Kidney tubule cell (primary cell): Measurements from ENCODE around the gene CSTA.

Source experiments
- DNase-seq: peaks from one replicate; pipeline ENCODE4 v3.0.0-alpha.2; 2018; ENCODE audit warnings: low spot score

The CSTA gene, protein sequence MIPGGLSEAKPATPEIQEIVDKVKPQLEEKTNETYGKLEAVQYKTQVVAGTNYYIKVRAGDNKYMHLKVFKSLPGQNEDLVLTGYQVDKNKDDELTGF

DNA sequence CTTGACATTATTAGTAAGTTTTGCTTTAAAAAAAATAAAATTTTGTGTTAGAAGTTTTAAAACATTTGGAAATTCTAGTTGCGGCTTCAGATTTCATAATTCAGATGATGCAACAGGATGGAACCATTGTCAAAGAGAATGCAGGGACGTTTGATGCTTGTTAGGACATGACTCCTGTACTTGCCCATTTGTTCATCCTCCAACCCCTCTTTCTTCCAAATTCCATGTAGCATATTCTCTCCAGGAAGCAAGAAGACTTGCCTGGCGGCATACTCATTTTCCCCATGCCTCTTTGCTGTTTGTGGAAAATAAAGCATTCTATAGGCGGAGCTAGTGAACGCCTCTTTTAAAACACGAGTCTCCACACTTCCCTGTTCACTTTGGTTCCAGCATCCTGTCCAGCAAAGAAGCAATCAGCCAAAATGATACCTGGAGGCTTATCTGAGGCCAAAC, at the start of gene CSTA:
Gene CSTA, plus strand, starts transcription at position 378 of the 453 bp plus-strand sequence. Its CDS starts 45 bp downstream, at position 423.
- DNase-seq = no peak

DNA sequence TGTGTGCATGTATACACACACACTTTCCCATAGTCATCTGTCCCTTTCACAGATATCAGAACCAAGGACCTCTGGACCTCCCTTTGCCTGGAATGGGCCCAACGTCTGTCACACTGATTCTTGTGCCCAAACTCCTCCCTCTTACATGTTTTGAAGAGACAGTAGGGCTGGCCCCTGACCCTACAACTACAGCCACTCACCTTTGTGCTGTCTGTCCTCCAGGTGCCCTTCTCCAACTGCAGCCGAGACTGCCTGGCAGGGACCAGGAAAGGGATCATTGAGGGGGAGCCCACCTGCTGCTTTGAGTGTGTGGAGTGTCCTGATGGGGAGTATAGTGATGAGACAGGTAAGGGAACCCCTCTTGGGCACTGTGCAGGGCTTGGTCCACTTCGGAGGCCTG, 43.2 kb upstream of the CSTA start:
- no peak for DNase-seq

DNA sequence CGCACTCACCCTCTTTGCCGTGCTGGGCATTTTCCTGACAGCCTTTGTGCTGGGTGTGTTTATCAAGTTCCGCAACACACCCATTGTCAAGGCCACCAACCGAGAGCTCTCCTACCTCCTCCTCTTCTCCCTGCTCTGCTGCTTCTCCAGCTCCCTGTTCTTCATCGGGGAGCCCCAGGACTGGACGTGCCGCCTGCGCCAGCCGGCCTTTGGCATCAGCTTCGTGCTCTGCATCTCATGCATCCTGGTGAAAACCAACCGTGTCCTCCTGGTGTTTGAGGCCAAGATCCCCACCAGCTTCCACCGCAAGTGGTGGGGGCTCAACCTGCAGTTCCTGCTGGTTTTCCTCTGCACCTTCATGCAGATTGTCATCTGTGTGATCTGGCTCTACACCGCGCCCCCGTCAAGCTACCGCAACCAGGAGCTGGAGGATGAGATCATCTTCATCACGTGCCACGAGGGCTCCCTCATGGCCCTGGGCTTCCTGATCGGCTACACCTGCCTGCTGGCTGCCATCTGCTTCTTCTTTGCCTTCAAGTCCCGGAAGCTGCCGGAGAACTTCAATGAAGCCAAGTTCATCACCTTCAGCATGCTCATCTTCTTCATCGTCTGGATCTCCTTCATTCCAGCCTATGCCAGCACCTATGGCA, 41.1 kb upstream of the CSTA start:
- no peak for DNase-seq

DNA sequence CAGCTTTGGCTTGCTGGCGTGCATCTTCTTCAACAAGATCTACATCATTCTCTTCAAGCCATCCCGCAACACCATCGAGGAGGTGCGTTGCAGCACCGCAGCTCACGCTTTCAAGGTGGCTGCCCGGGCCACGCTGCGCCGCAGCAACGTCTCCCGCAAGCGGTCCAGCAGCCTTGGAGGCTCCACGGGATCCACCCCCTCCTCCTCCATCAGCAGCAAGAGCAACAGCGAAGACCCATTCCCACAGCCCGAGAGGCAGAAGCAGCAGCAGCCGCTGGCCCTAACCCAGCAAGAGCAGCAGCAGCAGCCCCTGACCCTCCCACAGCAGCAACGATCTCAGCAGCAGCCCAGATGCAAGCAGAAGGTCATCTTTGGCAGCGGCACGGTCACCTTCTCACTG, 40.6 kb upstream of the CSTA start:
- no peak for DNase-seq

DNA sequence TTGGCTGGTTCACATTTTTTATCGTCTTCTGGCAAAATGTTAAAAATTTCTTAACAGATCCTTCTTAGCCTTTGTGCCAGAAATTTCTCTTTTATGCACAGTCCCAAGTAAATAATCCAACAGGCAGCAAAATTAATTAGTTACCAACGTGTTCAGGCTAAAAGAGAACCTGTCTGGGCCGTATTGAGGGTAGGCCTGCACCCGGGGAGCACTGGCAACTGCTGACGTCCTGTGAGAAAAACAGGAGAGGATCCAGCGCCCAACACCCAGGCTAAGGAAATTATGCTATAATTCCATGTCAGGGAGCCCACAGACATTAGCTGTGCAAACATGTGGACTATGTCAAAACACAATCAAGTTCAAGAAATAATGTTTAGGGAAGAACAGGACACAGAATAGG, 30.7 kb upstream of the CSTA start:
- no peak for DNase-seq

DNA sequence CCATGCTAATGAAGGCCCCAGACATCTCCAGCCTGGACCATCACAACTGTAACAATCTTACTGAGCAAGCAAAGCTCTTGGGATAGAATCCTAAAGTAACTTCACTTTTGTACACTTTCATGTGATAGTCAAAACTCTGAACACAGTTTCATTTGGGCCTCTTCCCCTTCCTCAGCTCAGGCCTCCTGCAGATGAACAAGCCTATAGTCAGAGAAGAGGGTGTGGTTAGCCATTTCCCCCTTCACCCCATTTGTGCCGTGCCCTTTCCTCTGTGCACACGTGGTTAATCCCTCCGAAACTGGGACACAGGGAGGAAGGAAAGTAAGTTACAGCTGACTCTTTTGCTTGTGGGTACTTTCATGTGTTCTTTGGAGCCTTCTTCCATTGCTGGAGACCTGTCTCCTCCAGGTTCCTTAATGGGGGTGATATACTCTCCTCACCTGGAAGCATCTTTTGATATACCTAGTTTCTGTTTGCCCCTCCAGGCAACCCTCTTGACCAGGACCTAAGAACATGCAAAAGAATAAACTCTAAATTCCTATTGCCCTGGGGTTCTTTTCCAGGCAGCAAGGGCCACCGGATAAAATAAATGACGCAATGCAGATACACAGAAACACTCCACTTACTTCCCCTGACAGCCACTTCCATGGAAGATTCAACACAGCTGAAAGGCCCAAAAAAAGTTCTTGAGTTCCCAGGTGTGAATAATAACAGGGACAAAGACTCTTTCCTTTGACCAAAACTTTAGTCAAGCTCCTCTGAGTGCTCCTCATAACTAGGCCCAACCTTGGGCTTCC, 29.6 kb upstream of the CSTA start:
- no peak for DNase-seq

DNA sequence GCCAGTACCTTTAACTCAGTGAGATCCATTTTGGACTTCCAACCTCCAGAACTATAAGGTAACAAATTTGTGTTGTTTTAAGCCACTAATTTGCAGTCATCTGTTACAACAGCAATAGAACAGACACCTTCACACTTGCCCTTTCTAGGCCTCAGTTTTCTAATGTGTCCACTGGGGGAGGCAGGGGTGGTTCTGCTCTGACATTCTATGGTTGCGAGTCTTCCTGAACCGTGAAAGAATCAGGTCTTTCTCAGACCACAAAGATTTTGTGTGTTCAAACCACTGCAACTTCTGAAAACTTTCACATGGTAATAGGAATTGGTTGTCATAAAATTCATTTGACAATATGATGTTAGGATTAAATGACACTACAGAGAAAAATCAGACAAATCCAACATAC, 26.8 kb upstream of the CSTA start:
- peak; percentile 14 for DNase-seq

DNA sequence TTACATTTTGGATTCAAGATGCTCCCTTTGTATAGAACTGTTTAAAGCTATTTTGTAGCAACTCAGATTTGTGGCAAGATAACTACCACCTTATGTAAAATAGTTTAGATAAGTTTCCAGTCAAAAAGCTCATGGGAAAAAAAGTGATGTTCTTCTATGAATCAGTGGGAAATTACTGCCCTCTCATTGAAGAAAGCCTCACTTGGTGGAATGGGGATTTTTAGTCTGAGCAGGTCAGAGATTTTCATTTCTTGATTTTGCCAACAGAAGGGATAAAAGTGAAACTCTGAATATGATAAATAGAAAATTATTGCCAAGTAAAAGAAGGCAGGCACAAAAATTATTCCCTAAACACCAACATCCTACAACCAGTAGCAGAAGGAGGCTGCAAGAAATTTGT, 25.8 kb upstream of the CSTA start:
- DNase-seq = no peak

DNA sequence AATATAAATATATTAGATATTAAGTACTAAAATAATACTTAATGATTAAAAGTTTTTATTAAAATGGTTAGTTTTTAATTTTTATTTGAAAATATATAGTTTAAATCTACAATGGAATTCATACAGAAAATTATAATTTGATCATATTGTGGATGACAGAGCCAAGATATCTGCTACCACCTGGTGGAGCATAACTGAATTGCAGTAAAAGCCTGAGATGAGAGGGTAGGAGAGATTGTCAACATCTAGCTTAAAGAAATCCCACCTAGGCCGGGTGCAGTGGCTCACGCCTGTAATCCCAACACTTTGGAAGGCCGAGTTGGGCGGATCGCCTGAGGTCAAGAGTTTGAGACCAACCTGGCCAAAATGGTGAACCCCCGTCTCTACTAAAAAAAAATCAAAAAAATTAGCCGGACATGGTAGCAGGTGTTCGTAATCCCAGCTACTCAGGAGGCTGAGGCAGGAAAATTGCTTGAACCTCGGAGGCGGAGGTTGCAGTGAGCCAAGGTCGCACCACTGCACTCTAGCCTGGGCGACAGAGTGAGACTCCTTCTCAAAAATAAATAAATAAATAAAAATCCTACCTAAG, 25.1 kb upstream of the CSTA start:
- DNase-seq = peak; percentile 33

DNA sequence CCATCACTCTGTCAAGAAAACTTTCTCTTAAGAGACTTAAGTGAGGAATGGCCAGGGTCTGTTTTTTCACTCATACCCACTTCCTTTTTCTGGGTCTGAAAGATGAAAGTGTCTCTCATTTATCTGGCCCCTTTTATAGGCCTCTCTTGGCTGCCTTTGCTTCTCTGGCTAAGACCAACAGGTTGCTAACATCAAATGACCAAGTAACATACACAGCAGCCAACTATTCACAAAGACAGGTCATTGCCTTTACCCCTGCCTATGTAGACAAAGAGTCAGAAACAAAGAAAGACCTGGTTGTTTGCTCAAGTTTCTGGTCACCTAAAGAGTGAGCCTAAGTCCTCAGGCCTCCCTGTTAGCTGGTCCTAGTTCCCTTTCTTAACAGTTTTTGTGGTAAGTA, 24.0 kb upstream of the CSTA start:
- DNase-seq = no peak

DNA sequence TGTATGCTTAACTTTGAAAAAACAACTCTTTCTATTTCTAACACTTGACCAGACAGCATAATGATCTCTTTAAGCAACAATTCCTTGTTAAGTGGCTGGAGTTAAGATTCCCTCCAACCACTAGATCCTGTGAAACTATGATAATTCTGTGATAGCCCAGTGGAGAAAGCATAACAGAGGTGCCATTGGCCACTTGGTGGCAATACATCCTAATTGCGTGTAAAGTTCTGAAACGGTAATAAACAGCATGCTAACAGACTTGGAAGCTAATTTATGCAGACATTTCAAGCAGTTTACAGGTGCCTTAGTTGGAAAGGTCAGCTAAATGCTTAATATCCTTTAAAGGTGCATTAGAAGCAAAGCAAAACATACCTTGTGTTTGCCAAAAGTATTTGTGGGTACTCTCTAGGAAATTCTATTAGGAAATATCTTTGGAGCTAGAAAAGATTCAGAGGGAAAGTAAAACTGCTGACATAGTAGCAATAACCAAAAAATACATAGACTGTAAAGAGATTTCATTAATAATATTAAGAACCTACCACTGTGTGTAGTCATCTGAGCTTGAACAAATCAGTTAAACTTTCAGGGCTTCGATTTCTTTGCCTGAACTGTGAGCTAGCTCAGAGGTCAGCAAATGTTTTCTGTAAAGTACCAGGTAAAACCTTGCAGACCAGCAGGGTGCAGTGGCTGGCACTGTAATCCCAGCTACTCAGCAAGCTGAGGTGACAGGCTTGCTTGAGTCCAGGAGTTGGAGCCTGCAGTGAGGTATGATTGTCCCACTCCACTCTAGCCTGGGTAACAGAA, 19.0 kb upstream of the CSTA start:
- peak; percentile 38 for DNase-seq

DNA sequence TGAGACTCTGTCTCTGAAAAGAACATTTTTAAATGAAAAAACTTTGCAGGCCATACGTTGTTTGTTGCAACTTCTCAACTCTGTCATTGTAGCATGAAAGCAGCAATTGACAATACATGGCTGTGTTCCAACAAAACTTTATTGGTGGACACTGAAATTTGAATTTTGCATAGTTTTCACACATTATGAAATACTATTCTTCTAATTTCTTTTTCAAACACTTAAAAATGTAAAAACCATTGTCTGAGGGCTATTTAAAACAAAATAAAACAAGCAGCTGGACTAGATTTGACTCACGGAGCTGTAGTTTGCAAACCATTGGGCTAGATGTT, 18.5 kb upstream of the CSTA start:
- no peak for DNase-seq

DNA sequence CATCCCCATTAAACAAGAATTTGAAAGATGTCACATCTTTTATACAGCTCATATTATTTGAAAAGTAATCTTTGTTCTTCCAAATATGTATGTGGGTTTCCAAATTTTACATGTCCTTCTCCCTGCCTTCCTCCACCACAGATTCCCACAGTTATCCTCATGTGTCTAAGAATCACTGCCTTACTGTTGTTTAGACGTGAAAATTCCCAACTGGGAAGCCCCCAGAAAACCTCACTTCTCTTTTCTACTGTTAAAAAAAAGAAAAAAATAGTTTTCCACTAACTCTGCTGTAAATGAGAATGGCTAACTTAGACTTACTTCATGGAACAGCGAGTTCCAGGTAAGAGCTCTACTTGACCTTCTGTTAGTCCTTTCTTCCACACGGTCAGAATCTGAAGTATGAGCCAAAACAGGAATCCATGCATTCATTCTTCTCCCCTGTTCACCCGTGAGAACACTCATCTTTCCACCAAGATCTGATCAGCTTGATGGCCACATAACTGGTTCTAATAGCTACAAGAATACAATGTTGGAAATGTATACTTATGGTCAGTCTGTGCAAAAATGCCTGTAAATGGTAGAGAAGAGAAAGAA, 17.9 kb upstream of the CSTA start:
- no peak for DNase-seq

DNA sequence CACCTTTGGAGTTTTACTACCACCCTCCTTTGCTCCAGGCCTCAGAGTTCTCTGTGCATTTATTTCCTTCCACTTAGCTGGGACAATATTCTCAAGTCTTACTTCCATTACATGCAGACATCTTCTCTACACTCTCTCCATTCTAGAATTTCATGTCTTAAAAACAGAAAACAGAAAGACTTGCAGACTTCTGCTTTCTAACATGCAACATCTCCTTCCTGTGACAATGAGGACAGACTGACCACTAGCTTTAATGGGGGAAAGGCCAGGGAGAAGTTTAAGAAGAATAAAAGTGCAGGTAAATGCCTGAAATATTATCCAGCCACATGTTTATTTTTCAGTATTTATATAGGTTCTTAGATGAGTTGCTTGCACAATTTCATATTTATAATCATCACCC, 17.1 kb upstream of the CSTA start:
- no peak for DNase-seq

DNA sequence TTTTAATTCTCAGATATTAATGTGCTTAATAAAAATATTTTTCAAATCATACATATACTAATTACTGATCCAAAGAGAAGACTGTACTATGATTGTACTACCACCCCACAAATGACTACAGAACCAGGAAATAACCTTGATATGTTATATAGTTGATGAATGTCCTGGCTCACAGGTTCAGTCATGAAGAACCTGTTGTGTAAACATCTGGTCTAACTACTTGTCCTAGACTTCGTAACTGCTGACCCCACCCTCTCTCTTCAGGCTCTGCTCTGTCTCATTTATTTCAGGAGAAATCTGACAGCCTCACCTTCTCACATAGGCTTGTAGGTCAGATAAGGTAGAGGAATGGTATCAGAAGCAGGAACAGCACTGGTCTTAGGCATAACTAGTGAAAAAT, 14.7 kb upstream of the CSTA start:
- DNase-seq = peak; percentile 64

DNA sequence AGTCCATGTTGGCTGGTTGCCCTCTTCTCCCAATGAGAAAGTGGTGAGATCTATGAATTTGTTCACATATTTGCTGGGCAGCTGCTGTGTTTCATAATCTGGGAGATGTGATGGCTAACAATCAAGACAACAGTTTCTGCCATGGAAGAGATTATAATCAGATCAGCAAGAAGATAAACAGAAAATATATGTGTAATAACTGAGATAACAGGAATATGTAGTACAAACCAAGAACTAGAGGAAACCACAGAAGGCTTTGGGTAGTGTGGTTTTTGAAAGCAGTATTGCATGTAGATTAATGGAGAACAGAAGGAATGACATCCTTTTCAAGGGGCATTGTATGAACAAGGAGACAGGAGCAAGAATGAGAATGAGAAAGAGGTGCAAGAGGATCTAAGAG, 12.2 kb upstream of the CSTA start:
- no peak for DNase-seq

DNA sequence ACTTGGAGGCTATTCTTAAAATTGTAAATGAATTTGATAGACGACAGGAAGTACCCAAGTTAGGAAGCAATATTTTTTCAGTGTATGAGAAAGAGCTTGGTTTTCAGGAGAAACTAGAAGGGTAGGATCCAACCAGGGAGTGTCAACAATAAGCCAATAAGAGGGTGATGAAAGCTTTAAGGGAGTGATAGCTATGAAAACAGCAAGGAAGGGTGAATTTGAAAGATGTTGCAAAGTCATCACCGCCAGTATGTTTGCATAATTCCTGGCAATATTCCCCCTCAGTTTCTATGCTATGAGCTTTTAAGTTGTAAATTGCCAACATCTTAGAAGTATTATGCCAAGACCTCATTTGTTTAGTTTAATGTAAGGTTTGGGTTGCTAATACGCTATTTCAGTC, 11.8 kb upstream of the CSTA start:
- no peak for DNase-seq

DNA sequence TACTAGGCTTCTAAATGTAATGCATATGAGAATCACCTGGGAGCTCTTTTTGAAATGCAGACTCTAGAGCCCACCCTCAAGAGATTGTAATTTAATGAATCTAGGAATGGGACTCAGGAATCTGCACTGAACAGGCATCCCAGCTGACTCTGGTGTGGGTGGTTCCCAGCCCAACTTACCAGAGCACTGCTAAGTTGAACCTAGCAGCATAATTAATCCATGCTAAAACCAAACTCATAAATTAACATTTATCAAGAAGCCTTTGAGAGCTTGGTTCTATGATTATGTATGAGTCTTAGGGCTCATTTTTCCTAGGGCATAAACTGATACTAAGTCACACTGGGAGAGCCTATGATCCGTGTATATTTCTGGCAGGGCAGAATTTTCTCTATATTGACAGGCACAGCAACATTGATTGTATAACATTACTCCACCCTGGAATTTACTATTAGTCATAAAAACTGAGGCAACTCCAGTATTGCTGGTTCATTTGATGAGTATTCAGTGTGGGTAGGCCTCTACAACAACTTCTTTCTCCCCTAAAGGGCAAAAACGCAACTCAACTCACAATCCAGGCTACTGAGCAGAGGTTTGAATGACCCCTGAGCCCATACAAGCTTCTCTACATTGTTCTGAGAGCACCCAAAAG, 10.7 kb upstream of the CSTA start:
- DNase-seq = peak; percentile 9

DNA sequence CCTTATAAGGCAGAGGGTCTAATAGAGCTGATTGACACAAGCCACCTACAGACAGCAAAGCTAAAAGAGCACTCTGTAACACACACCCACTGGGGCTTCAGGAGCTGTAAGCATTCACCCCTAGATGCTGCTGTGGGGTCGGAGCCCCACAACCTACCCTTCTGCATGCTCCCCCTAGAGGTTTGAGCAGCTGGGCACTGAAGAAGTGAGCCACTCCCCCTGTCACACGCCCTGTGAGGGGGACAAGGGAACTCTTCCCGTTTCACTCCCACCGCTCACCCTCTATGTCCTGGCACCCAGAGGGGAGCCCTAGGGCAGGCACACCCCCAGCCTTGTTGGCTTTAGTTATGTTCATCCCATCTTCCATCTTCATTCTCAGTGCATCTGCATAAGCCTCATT, 9.4 kb upstream of the CSTA start:
- DNase-seq = no peak

DNA sequence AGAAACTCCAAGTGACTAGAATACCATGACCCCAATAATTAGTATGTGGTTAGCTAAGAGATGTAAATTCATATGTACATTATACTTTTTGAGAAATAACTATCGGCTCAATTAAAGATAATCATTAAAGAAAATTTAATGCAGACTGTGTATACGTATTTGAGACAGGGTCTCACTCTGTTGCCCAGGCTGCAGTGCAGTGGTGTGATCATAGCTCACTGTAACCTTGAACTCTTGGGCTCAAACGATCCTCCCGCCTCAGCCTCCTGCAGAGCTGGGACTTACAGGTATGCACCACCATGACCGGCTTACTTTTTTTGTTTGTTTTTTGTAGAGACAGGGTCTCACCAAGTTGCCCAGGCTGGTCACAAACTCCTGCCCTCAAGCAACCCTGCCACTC, 8.7 kb upstream of the CSTA start:
- no peak for DNase-seq

DNA sequence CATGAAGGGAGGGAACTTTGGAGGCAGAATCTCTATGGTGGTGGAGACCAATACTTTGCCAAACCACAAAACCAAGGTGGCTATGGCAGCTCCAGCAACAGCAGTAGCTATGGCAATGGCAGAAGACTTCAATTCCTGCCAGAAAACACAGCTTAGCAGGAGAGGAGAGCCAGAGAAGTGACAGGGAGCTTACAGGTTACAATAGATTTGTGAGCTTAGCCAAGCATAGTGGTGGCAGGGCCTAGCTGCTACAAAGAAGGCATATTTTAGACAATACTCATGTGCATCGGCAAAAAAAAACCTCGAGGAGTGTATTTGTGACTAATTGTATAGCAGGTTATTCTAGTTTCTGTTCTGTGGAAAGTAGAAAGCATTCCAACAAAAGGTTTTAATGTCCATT, 6.4 kb upstream of the CSTA start:
- peak; percentile 68 for DNase-seq
